ENCODE measurements around the gene FNDC3A.

FNDC3A gene

GRCh38 chr13:49247643-49248621 lies 272.2 kb downstream of the FNDC3A start, which contains the start of gene CDADC1:
Gene CDADC1 (plus strand): TSS chr13:49247925. CDS start chr13:49248038, 113 bp downstream.
- Histone ChIP-seq H3K4me1 (ENCODE audit: insufficient read depth, insufficient read length) (no peaks in the 10 kb centered on the region), H3K4me3 (ENCODE audit: insufficient read length, low read depth) (peak within 1 kb of the TSS; percentile 63), H3K9ac (ENCODE audit: insufficient read length, low read depth) (peak within 1 kb of the TSS; percentile 67), H3K36me3 (ENCODE audit: insufficient read depth, insufficient read length, low read length) (no peaks in the 10 kb centered on the region), H3K9me3 (ENCODE audit: insufficient read depth, low read length) (no peaks in the 10 kb centered on the region), H3K27me3 (ENCODE audit: insufficient read depth, insufficient read length) (no peaks in the 10 kb centered on the region)
- DNase-seq (ENCODE audit: low read depth, low spot score): peak; percentile 88
- TF ChIP-seq YY1 (IDR thresholded peaks at IDR 0.05; ENCODE audit: insufficient read depth, insufficient read length) (no peak), SUZ12 (IDR thresholded peaks at IDR 0.05; ENCODE audit: extremely low read depth, insufficient read depth, insufficient read length) (no peak), ZNF274 (IDR thresholded peaks at IDR 0.05; ENCODE audit: low read depth, low read length) (no peak)

GRCh38 chr13:49248622-49249002 lies 272.9 kb downstream of the FNDC3A start:
- no peak for TF ChIP-seq YY1 (IDR thresholded peaks at IDR 0.05; ENCODE audit: insufficient read depth, insufficient read length)
- no peak for TF ChIP-seq ZNF274 (IDR thresholded peaks at IDR 0.05; ENCODE audit: low read depth, low read length)
- no peak for TF ChIP-seq SUZ12 (IDR thresholded peaks at IDR 0.05; ENCODE audit: extremely low read depth, insufficient read depth, insufficient read length)
- Histone ChIP-seq H3K27me3 (ENCODE audit: insufficient read depth, insufficient read length) (no peaks in the 10 kb centered on the region), H3K4me3 (ENCODE audit: insufficient read length, low read depth) (peak overlapping the region; percentile 63), H3K4me1 (ENCODE audit: insufficient read depth, insufficient read length) (no peaks in the 10 kb centered on the region), H3K9ac (ENCODE audit: insufficient read length, low read depth) (peak overlapping the region; percentile 67), H3K9me3 (ENCODE audit: insufficient read depth, low read length) (no peaks in the 10 kb centered on the region), H3K36me3 (ENCODE audit: insufficient read depth, insufficient read length, low read length) (no peaks in the 10 kb centered on the region)
- DNase-seq (ENCODE audit: low read depth, low spot score): no peak

GRCh38 chr13:49251326-49251725 lies 275.6 kb downstream of the FNDC3A start:
- TF ChIP-seq SUZ12 (IDR thresholded peaks at IDR 0.05; ENCODE audit: extremely low read depth, insufficient read depth, insufficient read length): no peak
- TF ChIP-seq YY1 (IDR thresholded peaks at IDR 0.05; ENCODE audit: insufficient read depth, insufficient read length): no peak
- TF ChIP-seq ZNF274 (IDR thresholded peaks at IDR 0.05; ENCODE audit: low read depth, low read length): no peak
- Histone ChIP-seq H3K9ac (ENCODE audit: insufficient read length, low read depth) (no peak overlapping the region), H3K4me1 (ENCODE audit: insufficient read depth, insufficient read length) (no peaks in the 10 kb centered on the region)

GRCh38 chr13:49253310-49253709 lies 277.6 kb downstream of the FNDC3A start:
- Histone ChIP-seq H3K9me3 (ENCODE audit: insufficient read depth, low read length) (no peaks in the 10 kb centered on the region), H3K4me1 (ENCODE audit: insufficient read depth, insufficient read length) (no peaks in the 10 kb centered on the region), H3K27me3 (ENCODE audit: insufficient read depth, insufficient read length) (no peaks in the 10 kb centered on the region), H3K9ac (ENCODE audit: insufficient read length, low read depth) (no peak overlapping the region), H3K4me3 (ENCODE audit: insufficient read length, low read depth) (no peak overlapping the region), H3K36me3 (ENCODE audit: insufficient read depth, insufficient read length, low read length) (no peaks in the 10 kb centered on the region)
- TF ChIP-seq YY1 (IDR thresholded peaks at IDR 0.05; ENCODE audit: insufficient read depth, insufficient read length) (no peak), ZNF274 (IDR thresholded peaks at IDR 0.05; ENCODE audit: low read depth, low read length) (no peak), SUZ12 (IDR thresholded peaks at IDR 0.05; ENCODE audit: extremely low read depth, insufficient read depth, insufficient read length) (no peak)
- no peak for DNase-seq (ENCODE audit: low read depth, low spot score)

More at GRCh38 chr13:49251326-49251725, 275.6 kb downstream of the FNDC3A start:
- no peaks in the 10 kb centered on the region for H3K36me3 ChIP-seq (ENCODE audit: insufficient read depth, insufficient read length, low read length)
- H3K4me3 ChIP-seq (ENCODE audit: insufficient read length, low read depth): no peak overlapping the region
- H3K9me3 ChIP-seq (ENCODE audit: insufficient read depth, low read length): no peaks in the 10 kb centered on the region
- H3K27me3 ChIP-seq (ENCODE audit: insufficient read depth, insufficient read length): no peaks in the 10 kb centered on the region
- no peak for DNase-seq (ENCODE audit: low read depth, low spot score)

GRCh38 chr13:49254007-49254406 lies 278.3 kb downstream of the FNDC3A start:
- DNase-seq (ENCODE audit: low read depth, low spot score): no peak
- H3K4me1 ChIP-seq (ENCODE audit: insufficient read depth, insufficient read length): no peaks in the 10 kb centered on the region
- H3K4me3 ChIP-seq (ENCODE audit: insufficient read length, low read depth): no peak overlapping the region
- H3K27me3 ChIP-seq (ENCODE audit: insufficient read depth, insufficient read length): no peaks in the 10 kb centered on the region
- TF ChIP-seq SUZ12 (IDR thresholded peaks at IDR 0.05; ENCODE audit: extremely low read depth, insufficient read depth, insufficient read length): no peak
- no peak for TF ChIP-seq YY1 (IDR thresholded peaks at IDR 0.05; ENCODE audit: insufficient read depth, insufficient read length)
- no peak for TF ChIP-seq ZNF274 (IDR thresholded peaks at IDR 0.05; ENCODE audit: low read depth, low read length)
- H3K9ac ChIP-seq (ENCODE audit: insufficient read length, low read depth): no peak overlapping the region
- H3K9me3 ChIP-seq (ENCODE audit: insufficient read depth, low read length): no peaks in the 10 kb centered on the region
- H3K36me3 ChIP-seq (ENCODE audit: insufficient read depth, insufficient read length, low read length): no peaks in the 10 kb centered on the region

GRCh38 chr13:49256841-49257240 lies 281.1 kb downstream of the FNDC3A start:
- DNase-seq (ENCODE audit: low read depth, low spot score): no peak
- no peaks in the 10 kb centered on the region for H3K27me3 ChIP-seq (ENCODE audit: insufficient read depth, insufficient read length)
- no peak for TF ChIP-seq ZNF274 (IDR thresholded peaks at IDR 0.05; ENCODE audit: low read depth, low read length)
- H3K9ac ChIP-seq (ENCODE audit: insufficient read length, low read depth): no peak overlapping the region
- H3K36me3 ChIP-seq (ENCODE audit: insufficient read depth, insufficient read length, low read length): peaks cover 2% of the 10 kb centered on the region
- no peak overlapping the region for H3K4me3 ChIP-seq (ENCODE audit: insufficient read length, low read depth)
- no peaks in the 10 kb centered on the region for H3K9me3 ChIP-seq (ENCODE audit: insufficient read depth, low read length)
- no peaks in the 10 kb centered on the region for H3K4me1 ChIP-seq (ENCODE audit: insufficient read depth, insufficient read length)

GRCh38 chr13:49258089-49258796 lies 282.5 kb downstream of the FNDC3A start:
- no peaks in the 10 kb centered on the region for H3K9me3 ChIP-seq (ENCODE audit: insufficient read depth, low read length)
- peaks cover 2% of the 10 kb centered on the region for H3K36me3 ChIP-seq (ENCODE audit: insufficient read depth, insufficient read length, low read length)
- DNase-seq (ENCODE audit: low read depth, low spot score): no peak
- H3K9ac ChIP-seq (ENCODE audit: insufficient read length, low read depth): no peak overlapping the region
- no peaks in the 10 kb centered on the region for H3K4me1 ChIP-seq (ENCODE audit: insufficient read depth, insufficient read length)
- no peak overlapping the region for H3K4me3 ChIP-seq (ENCODE audit: insufficient read length, low read depth)
- no peaks in the 10 kb centered on the region for H3K27me3 ChIP-seq (ENCODE audit: insufficient read depth, insufficient read length)
- TF ChIP-seq YY1 (IDR thresholded peaks at IDR 0.05; ENCODE audit: insufficient read depth, insufficient read length) (no peak), SUZ12 (IDR thresholded peaks at IDR 0.05; ENCODE audit: extremely low read depth, insufficient read depth, insufficient read length) (no peak), ZNF274 (IDR thresholded peaks at IDR 0.05; ENCODE audit: low read depth, low read length) (no peak)

All from NT2/D1 (cell line).